B cell (primary cell): ENCODE data around the gene HDDC3.

Experiments
- CTCF ChIP-seq: fragments of 200-600 bp; IDR thresholded peaks from one replicate; pipeline ENCODE4 v1.8.0; 2022; ENCODE audit warnings: antibody characterized with exemption, mild to moderate bottlenecking
- EZH2 ChIP-seq: IDR thresholded peaks from 2 replicates; pipeline ENCODE4 v1.6.1; 2012; ENCODE audit warnings: borderline replicate concordance, low read depth, mild to moderate bottlenecking, moderate library complexity, low read length; ENCODE audit not compliant: insufficient read depth, poor library complexity, severe bottlenecking

- no peak for TF ChIP-seq CTCF
- TF ChIP-seq EZH2: no peak
Observed at GRCh38 chr15:90954712-90955623, 22.6 kb upstream of the HDDC3 start, which contains the start of gene RCCD1.
